HepG2 (cell line): ENCODE data around the gene CPLANE2. TPM values are rescaled to one million over a fixed set of nuclear protein-coding genes. Genes with fewer than 3 reads are reported as not detected.

ENCODE experiments used
- ATAC-seq: fragments of 200-7000 bp; cut with Tn5 transposase; 3 replicates; pipeline ENCODE4 v1.9.1; 2020; ENCODE audit warnings: mild to moderate bottlenecking, moderate library complexity
- BruUV-seq: library from RNA; stranded (reverse); fragments of 400-500 nt; replicated peaks from 2 replicates; lab custom pipeline; 2021; lab: Mats Ljungman, UMichigan
- CTCF ChIA-PET: fragments of 300-600 bp; formaldehyde crosslinking; extraction: SDS; loops from one replicate; lab custom pipeline; 2021; ENCODE audit warnings: low total read pairs, inconsistent platforms, low intra/inter-chr PET ratio; lab: Yijun Ruan, JAX
- POLR2A ChIA-PET: fragments of 350-600 bp; sonication (Branson Sonifier 250); formaldehyde crosslinking; loops from one replicate; lab custom pipeline; 2020; ENCODE audit warnings: antibody characterized with exemption, inconsistent platforms; lab: Yijun Ruan, JAX
- DNase-seq: peaks from one replicate; pipeline ENCODE4 v3.0.0-alpha.2; 2015; ENCODE audit warnings: low spot score
- FAIRE-seq: peaks from 3 replicates; lab custom pipeline; 2011; peaks lifted over from hg19 to GRCh38; lab: Jason Lieb, UNC
- H2AFZ ChIP-seq: one replicate; pipeline ENCODE4 v1.6.1; 2011; ENCODE audit warnings: low read length, inconsistent platforms
- H3K27ac ChIP-seq: fragments of 300-600 bp; 3 replicates; pipeline ENCODE4 v1.8.0; 2011; ENCODE audit warnings: mixed run types, mild to moderate bottlenecking, mixed read lengths, low read length, inconsistent platforms; ENCODE audit not compliant: insufficient read depth; ENCODE audit errors: extremely low read length
- H3K27me3 ChIP-seq, 2 experiments: fragments of 200-600 bp in 1 of 2; 2 replicates in 1 of 2; 3 replicates in 1 of 2; pipeline versions ENCODE4 v1.6.0 to v1.8.0; 2011; ENCODE audit warnings: low read length in 2 of 2, mild to moderate bottlenecking in 2 of 2, moderate library complexity in 2 of 2, inconsistent platforms in 1 of 2; ENCODE audit not compliant: insufficient read depth in 2 of 2, control insufficient read depth in 1 of 2
- H3K36me3 ChIP-seq, 2 experiments: fragments of 200-600 bp in 1 of 2; replicated peaks in 1 of 2; 2 replicates in 1 of 2; 3 replicates in 1 of 2; pipeline versions ENCODE4 v1.5.1 to v1.8.0; 2011; ENCODE audit warnings: low read length in 2 of 2, inconsistent platforms in 1 of 2; ENCODE audit not compliant: insufficient read depth in 2 of 2, control insufficient read depth in 1 of 2
- H3K4me1 ChIP-seq: 2 replicates; pipeline ENCODE4 v1.5.1; 2012; ENCODE audit warnings: low read length, inconsistent platforms; ENCODE audit not compliant: insufficient read depth
- H3K4me2 ChIP-seq: 2 replicates; pipeline ENCODE4 v1.6.0; 2011; ENCODE audit warnings: low read depth, low read length, inconsistent platforms
- H3K4me3 ChIP-seq, 3 experiments: fragments of 200-600 bp in 1 of 3; sonication (generic), shearing (Covaris generic) in 1 of 3; replicated peaks in 1 of 3; 2 replicates each; pipeline ENCODE4 v1.5.1; 2011 to 2016; ENCODE audit warnings: low read length in 3 of 3, inconsistent platforms in 2 of 3, low read depth in 2 of 3, mild to moderate bottlenecking in 2 of 3, control low read depth in 1 of 3, mixed read lengths in 1 of 3; ENCODE audit not compliant: insufficient read depth in 1 of 3
- H3K79me2 ChIP-seq: one replicate; pipeline ENCODE4 v1.6.1; 2011; ENCODE audit warnings: low read length, inconsistent platforms; ENCODE audit not compliant: insufficient read depth
- H3K9ac ChIP-seq: 2 replicates; pipeline ENCODE4 v1.6.0; 2011; ENCODE audit warnings: mild to moderate bottlenecking, low read depth, low read length, inconsistent platforms; ENCODE audit not compliant: insufficient read depth
- H3K9me3 ChIP-seq: 2 replicates; pipeline ENCODE4 v1.5.1; 2012; ENCODE audit warnings: mild to moderate bottlenecking, low read length
- H4K20me1 ChIP-seq: 2 replicates; pipeline ENCODE4 v1.6.0; 2011; ENCODE audit warnings: inconsistent platforms, mild to moderate bottlenecking, low read length, moderate library complexity; ENCODE audit not compliant: insufficient read depth
- AHR ChIP-seq: IDR thresholded peaks from 2 replicates; pipeline ENCODE4 v1.6.1; 2018; ENCODE audit warnings: missing genetic modification reagents, missing compliant biosample characterization
- HMG20B ChIP-seq: conservative IDR thresholded peaks from 2 replicates; pipeline ENCODE4 v1.6.1; 2016; ENCODE audit warnings: missing genetic modification reagents, missing compliant biosample characterization
- ONECUT2 ChIP-seq: sonication (generic); formaldehyde crosslinking; IDR thresholded peaks from 2 replicates; pipeline ENCODE4 v1.4.0; 2020; ENCODE audit warnings: missing genetic modification reagents
- RXRA ChIP-seq: sonication (generic); formaldehyde crosslinking; IDR thresholded peaks from 2 replicates; pipeline ENCODE4 v1.5.1; 2020; ENCODE audit warnings: missing genetic modification reagents
- ZFP36 ChIP-seq: fragments of 150-350 bp; IDR thresholded peaks from 2 replicates; pipeline ENCODE4 v1.6.1; 2018; ENCODE audit warnings: borderline replicate concordance, low read length, low read depth; ENCODE audit not compliant: partially characterized antibody
- ZMYM3 ChIP-seq: sonication (generic); formaldehyde crosslinking; IDR thresholded peaks from 2 replicates; pipeline ENCODE4 v1.5.1; 2020; ENCODE audit warnings: mild to moderate bottlenecking, missing genetic modification reagents
- ZNF292 ChIP-seq: sonication (generic); formaldehyde crosslinking; IDR thresholded peaks from 2 replicates; pipeline ENCODE4 v1.8.1; 2022; ENCODE audit warnings: mild to moderate bottlenecking, low read depth, missing genetic modification reagents, borderline replicate concordance
- ZNF777 ChIP-seq: sonication (generic); formaldehyde crosslinking; IDR thresholded peaks from 2 replicates; pipeline ENCODE4 v1.4.0; 2020; ENCODE audit warnings: missing genetic modification reagents
- WGBS: methylation state at CpG from one replicate; pipeline ENCODE4 v1.1.6; 2017; ENCODE audit warnings: low lambda C conversion rate; 5-methylcytosine and 5-hydroxymethylcytosine counted together
- in situ Hi-C: cut with HindIII; loops from 2 replicates; pipeline ENCODE4 v1.10.0; 2017; ENCODE audit warnings: low pct_unique_long_range_greater_than_20kb; ENCODE audit not compliant: extremely low pct_ligation_motif_present
- intact Hi-C: fragments of 100-400 bp; cut with micrococcal nuclease; formaldehyde crosslinking; loops from one replicate; pipeline ENCODE4 v1.10.0; 2022; ENCODE audit not compliant: unreplicated experiment
- polyA plus RNA-seq, 8 experiments: library from polyadenylated mRNA; depleted of rRNA in 3 of 8; stranded (reverse) in 7 of 8; unstranded in 1 of 8; fragments of >200 nt; fragmentation: Illumina TruSeq in 4 of 8; extraction: Trizol in 4 of 8; gene quantifications; 2 replicates each; pipeline versions ENCODE4 v1.2.1 to v1.2.3, GENCODE V29; 2011 to 2016; ENCODE audit warnings: low read depth in 4 of 8, missing spikeins in 1 of 8, mixed read lengths in 1 of 8; ENCODE audit not compliant: insufficient read depth in 1 of 8
- total RNA-seq, 5 experiments: library from RNA; depleted of rRNA; stranded (reverse); fragments of >200 nt; fragmentation: Illumina TruSeq; extraction: Trizol; gene quantifications; 2 replicates each; pipeline ENCODE4 v1.2.3, GENCODE V29; 2016; ENCODE audit warnings: low read depth in 1 of 5
- TF ChIP-seq, protein P1 (sequence below): sonication (generic); formaldehyde crosslinking; IDR thresholded peaks from 2 replicates; pipeline ENCODE4 v1.8.1; 2022; ENCODE audit warnings: low read depth, mild to moderate bottlenecking, missing genetic modification reagents
- TF ChIP-seq, protein P2 (sequence below): sonication (generic); formaldehyde crosslinking; IDR thresholded peaks from 2 replicates; pipeline ENCODE4 v1.4.0; 2020; ENCODE audit warnings: missing genetic modification reagents
- TF ChIP-seq, protein P3 (sequence below): sonication (generic); formaldehyde crosslinking; conservative IDR thresholded peaks from 2 replicates; pipeline ENCODE4 v1.4.0; 2020; ENCODE audit warnings: missing genetic modification reagents
- TF ChIP-seq, protein P4 (sequence below): sonication (generic); formaldehyde crosslinking; IDR thresholded peaks from 2 replicates; pipeline ENCODE4 v1.4.0; 2020; ENCODE audit warnings: missing genetic modification reagents

Gene CPLANE2
- total and polyA plus RNA-seq, 2 of the 13 experiments (the other 11 are each of a cell fraction or from before 2014, with no cell fraction given), result 0.29 to 1.6 TPM

DNA sequence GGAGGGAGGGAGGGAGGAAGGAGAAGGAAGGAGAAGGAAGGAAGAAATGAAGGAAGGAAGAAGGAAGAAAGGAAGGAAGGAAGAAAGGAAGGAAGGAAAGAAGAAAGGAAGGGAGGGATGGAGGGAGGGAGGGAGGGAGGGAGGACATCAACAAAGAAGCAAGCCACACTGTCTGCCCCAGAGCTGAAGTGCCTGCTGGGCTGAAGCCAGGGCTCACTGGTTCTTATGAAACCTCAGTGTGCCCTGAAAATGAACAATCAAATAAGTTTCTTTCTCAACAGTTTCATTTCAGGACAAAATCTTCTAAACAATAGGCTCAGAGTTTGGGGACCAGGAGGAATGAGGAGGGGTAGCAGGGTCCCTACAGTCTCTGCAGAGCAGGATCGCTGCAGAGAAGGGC is 45.7 kb downstream of the CPLANE2 start (continued):
- TF ChIP-seq, protein P1, sequence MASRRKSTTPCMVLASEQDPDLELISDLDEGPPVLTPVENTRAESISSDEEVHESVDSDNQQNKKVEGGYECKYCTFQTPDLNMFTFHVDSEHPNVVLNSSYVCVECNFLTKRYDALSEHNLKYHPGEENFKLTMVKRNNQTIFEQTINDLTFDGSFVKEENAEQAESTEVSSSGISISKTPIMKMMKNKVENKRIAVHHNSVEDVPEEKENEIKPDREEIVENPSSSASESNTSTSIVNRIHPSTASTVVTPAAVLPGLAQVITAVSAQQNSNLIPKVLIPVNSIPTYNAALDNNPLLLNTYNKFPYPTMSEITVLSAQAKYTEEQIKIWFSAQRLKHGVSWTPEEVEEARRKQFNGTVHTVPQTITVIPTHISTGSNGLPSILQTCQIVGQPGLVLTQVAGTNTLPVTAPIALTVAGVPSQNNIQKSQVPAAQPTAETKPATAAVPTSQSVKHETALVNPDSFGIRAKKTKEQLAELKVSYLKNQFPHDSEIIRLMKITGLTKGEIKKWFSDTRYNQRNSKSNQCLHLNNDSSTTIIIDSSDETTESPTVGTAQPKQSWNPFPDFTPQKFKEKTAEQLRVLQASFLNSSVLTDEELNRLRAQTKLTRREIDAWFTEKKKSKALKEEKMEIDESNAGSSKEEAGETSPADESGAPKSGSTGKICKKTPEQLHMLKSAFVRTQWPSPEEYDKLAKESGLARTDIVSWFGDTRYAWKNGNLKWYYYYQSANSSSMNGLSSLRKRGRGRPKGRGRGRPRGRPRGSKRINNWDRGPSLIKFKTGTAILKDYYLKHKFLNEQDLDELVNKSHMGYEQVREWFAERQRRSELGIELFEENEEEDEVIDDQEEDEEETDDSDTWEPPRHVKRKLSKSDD, result no peak
- TF ChIP-seq AHR (no peak), ONECUT2 (CRISPR knock-in tag) (no peak)
- TF ChIP-seq, all 625 proteins: peak for 0

DNA sequence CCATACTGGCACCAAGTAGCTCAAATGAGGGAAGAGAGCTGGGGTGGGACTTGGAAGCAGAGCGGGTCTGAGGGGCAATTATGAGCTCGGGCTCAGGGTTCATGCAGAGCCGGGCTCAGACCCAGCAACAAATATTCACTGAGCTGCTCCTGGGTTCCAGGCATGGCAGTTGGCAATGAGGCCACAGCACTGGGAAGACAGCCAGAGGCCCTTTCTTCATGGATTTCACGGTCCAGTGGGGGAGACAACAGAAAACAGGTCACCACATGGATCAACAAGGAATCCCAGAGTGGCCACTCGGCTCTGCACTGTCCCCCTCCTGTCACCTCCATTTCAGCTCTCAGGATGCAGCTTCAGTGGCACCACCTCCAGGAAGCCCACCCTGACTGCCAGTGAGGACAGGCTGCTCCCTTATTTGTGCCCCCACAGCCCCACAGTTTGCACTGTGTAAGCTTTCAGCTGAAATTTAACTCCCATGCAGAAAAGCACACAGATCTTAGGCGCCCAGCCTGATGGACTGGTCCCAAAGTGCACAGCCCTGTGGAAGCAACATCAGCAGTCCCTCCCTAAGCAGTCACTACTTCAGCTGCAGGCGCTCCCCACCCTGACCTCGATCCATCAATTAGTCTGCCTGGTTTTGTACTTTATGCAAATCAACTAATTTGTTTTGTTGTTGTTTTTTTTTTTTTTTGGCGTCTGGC is 46.9 kb downstream of the CPLANE2 start:
- no peak overlapping the region for H2AFZ ChIP-seq
- ATAC-seq (peak; percentile 39), FAIRE-seq (no peak), DNase-seq (no peak)
- no peak overlapping the region for H3K27ac ChIP-seq
- H3K9ac ChIP-seq, result no peak overlapping the region
- no peaks in the 10 kb centered on the region for H3K79me2 ChIP-seq
- no TSS peak for BruUV-seq
- TF ChIP-seq ZFP36 (peak; percentile 94), HMG20B (CRISPR knock-in tag) (no peak), ZMYM3 (CRISPR knock-in tag) (peak; percentile 86), ZNF777 (CRISPR knock-in tag) (no peak), ZNF292 (CRISPR knock-in tag) (0 out of 2 replicates have a peak, but pooled peaks have one; percentile 35), RXRA (CRISPR knock-in tag) (0 out of 2 replicates have a peak, but pooled peaks have one; percentile 17)
- TF ChIP-seq, protein P2, sequence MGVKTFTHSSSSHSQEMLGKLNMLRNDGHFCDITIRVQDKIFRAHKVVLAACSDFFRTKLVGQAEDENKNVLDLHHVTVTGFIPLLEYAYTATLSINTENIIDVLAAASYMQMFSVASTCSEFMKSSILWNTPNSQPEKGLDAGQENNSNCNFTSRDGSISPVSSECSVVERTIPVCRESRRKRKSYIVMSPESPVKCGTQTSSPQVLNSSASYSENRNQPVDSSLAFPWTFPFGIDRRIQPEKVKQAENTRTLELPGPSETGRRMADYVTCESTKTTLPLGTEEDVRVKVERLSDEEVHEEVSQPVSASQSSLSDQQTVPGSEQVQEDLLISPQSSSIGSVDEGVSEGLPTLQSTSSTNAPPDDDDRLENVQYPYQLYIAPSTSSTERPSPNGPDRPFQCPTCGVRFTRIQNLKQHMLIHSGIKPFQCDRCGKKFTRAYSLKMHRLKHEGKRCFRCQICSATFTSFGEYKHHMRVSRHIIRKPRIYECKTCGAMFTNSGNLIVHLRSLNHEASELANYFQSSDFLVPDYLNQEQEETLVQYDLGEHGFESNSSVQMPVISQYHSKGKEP (CRISPR knock-in tag), result no peak
- TF ChIP-seq, protein P3, sequence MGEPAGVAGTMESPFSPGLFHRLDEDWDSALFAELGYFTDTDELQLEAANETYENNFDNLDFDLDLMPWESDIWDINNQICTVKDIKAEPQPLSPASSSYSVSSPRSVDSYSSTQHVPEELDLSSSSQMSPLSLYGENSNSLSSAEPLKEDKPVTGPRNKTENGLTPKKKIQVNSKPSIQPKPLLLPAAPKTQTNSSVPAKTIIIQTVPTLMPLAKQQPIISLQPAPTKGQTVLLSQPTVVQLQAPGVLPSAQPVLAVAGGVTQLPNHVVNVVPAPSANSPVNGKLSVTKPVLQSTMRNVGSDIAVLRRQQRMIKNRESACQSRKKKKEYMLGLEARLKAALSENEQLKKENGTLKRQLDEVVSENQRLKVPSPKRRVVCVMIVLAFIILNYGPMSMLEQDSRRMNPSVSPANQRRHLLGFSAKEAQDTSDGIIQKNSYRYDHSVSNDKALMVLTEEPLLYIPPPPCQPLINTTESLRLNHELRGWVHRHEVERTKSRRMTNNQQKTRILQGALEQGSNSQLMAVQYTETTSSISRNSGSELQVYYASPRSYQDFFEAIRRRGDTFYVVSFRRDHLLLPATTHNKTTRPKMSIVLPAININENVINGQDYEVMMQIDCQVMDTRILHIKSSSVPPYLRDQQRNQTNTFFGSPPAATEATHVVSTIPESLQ (CRISPR knock-in tag), result no peak
- TF ChIP-seq, protein P4, sequence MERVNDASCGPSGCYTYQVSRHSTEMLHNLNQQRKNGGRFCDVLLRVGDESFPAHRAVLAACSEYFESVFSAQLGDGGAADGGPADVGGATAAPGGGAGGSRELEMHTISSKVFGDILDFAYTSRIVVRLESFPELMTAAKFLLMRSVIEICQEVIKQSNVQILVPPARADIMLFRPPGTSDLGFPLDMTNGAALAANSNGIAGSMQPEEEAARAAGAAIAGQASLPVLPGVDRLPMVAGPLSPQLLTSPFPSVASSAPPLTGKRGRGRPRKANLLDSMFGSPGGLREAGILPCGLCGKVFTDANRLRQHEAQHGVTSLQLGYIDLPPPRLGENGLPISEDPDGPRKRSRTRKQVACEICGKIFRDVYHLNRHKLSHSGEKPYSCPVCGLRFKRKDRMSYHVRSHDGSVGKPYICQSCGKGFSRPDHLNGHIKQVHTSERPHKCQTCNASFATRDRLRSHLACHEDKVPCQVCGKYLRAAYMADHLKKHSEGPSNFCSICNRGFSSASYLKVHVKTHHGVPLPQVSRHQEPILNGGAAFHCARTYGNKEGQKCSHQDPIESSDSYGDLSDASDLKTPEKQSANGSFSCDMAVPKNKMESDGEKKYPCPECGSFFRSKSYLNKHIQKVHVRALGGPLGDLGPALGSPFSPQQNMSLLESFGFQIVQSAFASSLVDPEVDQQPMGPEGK, result peak; percentile 75
- H3K9me3 ChIP-seq, result no peaks in the 10 kb centered on the region
- in situ Hi-C loops (no loop called here), intact Hi-C loops (no loop called here)
- no peaks in the 10 kb centered on the region for H3K36me3 ChIP-seq
- POLR2A ChIA-PET, result interaction anchor here (1.4 kb wide), 1 partner anchor 45 kb away, joined by 3 read pairs; no protein-coding TSS in a partner anchor
- H3K4me2 ChIP-seq, result 0 out of 2 replicates have a peak overlapping the region, but pooled peaks have one; percentile 34
- H3K4me3 ChIP-seq, result no peak overlapping the region
- peaks cover 42% of the 10 kb centered on the region for H3K4me1 ChIP-seq
- CTCF ChIA-PET, result interaction anchor here (6.0 kb wide), 1 partner anchor 109 kb away, joined by 98 read pairs; no protein-coding TSS in a partner anchor
- H4K20me1 ChIP-seq, result no peaks in the 10 kb centered on the region
- 5% methylated on average over 4 of the region's 9 CpGs for WGBS
- peaks cover 2 to 5% of the 10 kb centered on the region in 2 experiments; a peak in 2 of 5 replicates for H3K27me3 ChIP-seq
